CD4-positive, alpha-beta memory T cell (primary cell): ENCODE measurements around the gene KCNH1. TPM values are rescaled to one million over a fixed set of nuclear protein-coding genes. Genes with fewer than 3 reads are reported as not detected.

ENCODE experiments used
- CTCF ChIA-PET: fragments of 350-600 bp; sonication (Branson Sonifier 250); formaldehyde crosslinking; loops from one replicate; lab custom pipeline; 2021; ENCODE audit warnings: inconsistent platforms; ENCODE audit not compliant: partially characterized antibody; lab: Charles Lee
- POLR2A ChIA-PET: fragments of 350-600 bp; sonication (Branson Sonifier 250); formaldehyde crosslinking; loops from one replicate; lab custom pipeline; 2021; ENCODE audit not compliant: partially characterized antibody; lab: Charles Lee
- DNase-seq, 5 donors: peaks; one replicate each; pipeline versions ENCODE4 v3.0.0 to v3.0.0-alpha.2; 2020 to 2022; ENCODE audit warnings: mixed read lengths in 1 of 5
- H3K27ac ChIP-seq: one replicate; pipeline ENCODE4 v1.7.0; 2013; ENCODE audit warnings: low read depth, low read length
- H3K27me3 ChIP-seq: 2 replicates; pipeline ENCODE4 v1.7.0; 2013; ENCODE audit warnings: mild to moderate bottlenecking, low read length, moderate library complexity; ENCODE audit not compliant: insufficient read depth
- H3K36me3 ChIP-seq: 2 replicates; pipeline ENCODE4 v1.7.0; 2013; ENCODE audit warnings: mild to moderate bottlenecking, low read length, moderate library complexity; ENCODE audit not compliant: insufficient read depth
- H3K4me1 ChIP-seq: 2 replicates; pipeline ENCODE4 v1.7.0; 2013; ENCODE audit warnings: mild to moderate bottlenecking, low read length, moderate library complexity; ENCODE audit not compliant: insufficient read depth
- H3K4me3 ChIP-seq, 2 donors: one replicate each; pipeline ENCODE4 v1.7.0; 2013; ENCODE audit warnings: low read length in 2 of 2, mild to moderate bottlenecking in 1 of 2
- H3K9me3 ChIP-seq, 2 donors: one replicate each; pipeline ENCODE4 v1.7.0; 2013; ENCODE audit warnings: low read length in 2 of 2, control low read depth in 1 of 2; ENCODE audit not compliant: control insufficient read depth in 1 of 2
- H3K27ac Mint-ChIP-seq, 7 donors: one replicate each; pipeline ENCODE4 v1.8.0; 2020 to 2021; ENCODE audit warnings: mixed read lengths in 7 of 7, mild to moderate bottlenecking in 6 of 7, inconsistent platforms in 3 of 7, moderate library complexity in 3 of 7
- H3K27me3 Mint-ChIP-seq, 2 donors: one replicate each; pipeline ENCODE4 v1.8.0; 2020 to 2021; ENCODE audit warnings: mixed read lengths in 2 of 2
- H3K36me3 Mint-ChIP-seq, 2 donors: one replicate each; pipeline ENCODE4 v1.8.0; 2020 to 2021; ENCODE audit warnings: mixed read lengths in 2 of 2, inconsistent platforms in 1 of 2, mild to moderate bottlenecking in 1 of 2
- H3K4me1 Mint-ChIP-seq, 4 donors: one replicate each; pipeline ENCODE4 v1.8.0; 2020 to 2021; ENCODE audit warnings: mixed read lengths in 4 of 4, mild to moderate bottlenecking in 1 of 4
- H3K4me3 Mint-ChIP-seq, 8 donors: one replicate each; pipeline ENCODE4 v1.8.0; 2020 to 2021; ENCODE audit warnings: mixed read lengths in 8 of 8, mild to moderate bottlenecking in 7 of 8, moderate library complexity in 6 of 8, inconsistent platforms in 3 of 8
- H3K9me3 Mint-ChIP-seq, 8 donors: one replicate each; pipeline ENCODE4 v1.8.0; 2020 to 2021; ENCODE audit warnings: mixed read lengths in 8 of 8, mild to moderate bottlenecking in 5 of 8, inconsistent platforms in 3 of 8, moderate library complexity in 1 of 8
- intact Hi-C: fragments of 100-400 bp; cut with micrococcal nuclease; formaldehyde crosslinking; loops from one replicate; pipeline ENCODE4 v1.15.1; 2023
- polyA plus RNA-seq, 2 donors: library from polyadenylated mRNA; unstranded; fragments of 300-500 nt; fragmentation: Illumina TruSeq; gene quantifications; one replicate each; pipeline ENCODE4 v1.2.3, GENCODE V29; 2021
- total RNA-seq, 2 experiments: library from RNA; stranded (reverse); gene quantifications; one replicate each; pipeline ENCODE4 v1.2.3, GENCODE V29; 2021

The KCNH1 gene
- total and polyA plus RNA-seq, 4 experiments from 2014 or later = not detected

GRCh38 chr1:210905365-210905904 is 228.5 kb downstream of the KCNH1 start:
- Histone ChIP-seq H3K36me3 (no peaks in the 10 kb centered on the region), H3K27ac (no peak overlapping the region), H3K4me1 (no peaks in the 10 kb centered on the region), H3K9me3 (no peaks in the 10 kb centered on the region), H3K4me3 (no peak overlapping the region), H3K27me3 (no peaks in the 10 kb centered on the region)
- Mint-ChIP-seq H3K36me3 (no peaks in the 10 kb centered on the region), H3K9me3 (no peaks in the 10 kb centered on the region), H3K4me3 (no peak overlapping the region), H3K27me3 (peaks cover 15 to 19% of the 10 kb centered on the region in 2 donors), H3K4me1 (no peaks in the 10 kb centered on the region), H3K27ac (no peak overlapping the region)
- intact Hi-C loops = no loop called here
- CTCF ChIA-PET = no interaction called here
- POLR2A ChIA-PET = no interaction called here
- DNase-seq = no peak

DNA sequence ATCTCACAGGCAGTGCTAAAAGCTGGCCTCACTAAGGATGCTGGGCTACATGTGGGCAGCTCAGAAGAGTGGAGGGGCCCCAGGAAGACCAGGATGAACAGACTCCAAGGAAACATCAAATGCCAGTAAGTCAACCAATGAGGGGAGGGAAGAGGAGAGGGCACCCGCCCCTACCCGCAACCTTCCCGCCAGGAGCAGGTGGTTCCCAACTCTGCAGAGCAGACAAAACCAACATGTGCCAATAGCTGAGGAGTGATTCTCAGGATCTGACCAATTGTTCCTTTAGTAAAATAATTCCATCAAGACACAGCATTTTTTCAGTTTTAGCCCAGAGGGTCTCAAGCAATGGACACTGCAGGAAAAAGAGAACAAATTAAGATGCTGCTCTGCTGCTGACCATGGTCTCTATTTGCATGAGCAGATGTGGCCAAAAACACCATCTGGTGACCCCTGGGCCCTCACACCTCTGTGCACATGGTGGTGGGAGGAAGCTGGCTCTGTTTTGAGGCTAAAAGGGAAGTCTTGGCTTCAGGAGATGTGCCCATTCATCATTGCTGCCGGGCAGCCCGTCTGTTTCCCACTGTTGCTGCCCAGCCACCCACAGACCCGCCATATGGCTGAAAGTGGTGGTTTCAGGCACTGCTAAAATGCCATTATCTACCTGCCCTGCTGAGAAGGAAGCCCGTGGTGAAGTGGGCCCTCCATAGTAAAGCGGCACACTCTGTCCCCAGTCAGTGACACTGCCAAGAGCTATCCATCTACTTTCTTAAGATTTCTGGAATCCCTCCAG is 231.8 kb downstream of the KCNH1 start:
- Histone ChIP-seq H3K4me3 (no peak overlapping the region), H3K9me3 (no peaks in the 10 kb centered on the region), H3K27me3 (no peaks in the 10 kb centered on the region), H3K4me1 (no peaks in the 10 kb centered on the region), H3K36me3 (no peaks in the 10 kb centered on the region), H3K27ac (no peak overlapping the region)
- Mint-ChIP-seq H3K4me3 (no peak overlapping the region), H3K27ac (no peak overlapping the region), H3K36me3 (no peaks in the 10 kb centered on the region), H3K9me3 (no peaks in the 10 kb centered on the region), H3K27me3 (peaks cover 14 to 17% of the 10 kb centered on the region in 2 donors), H3K4me1 (no peaks in the 10 kb centered on the region)
- ChIA-PET POLR2A (no interaction called here), CTCF (no interaction called here)
- intact Hi-C loops = no loop called here
- DNase-seq = no peak

- POLR2A ChIA-PET = no interaction called here
- Mint-ChIP-seq H3K36me3 (no peaks in the 10 kb centered on the region), H3K9me3 (no peaks in the 10 kb centered on the region), H3K4me1 (no peaks in the 10 kb centered on the region), H3K27ac (no peak overlapping the region), H3K4me3 (no peak overlapping the region), H3K27me3 (peaks cover 14 to 17% of the 10 kb centered on the region in 2 donors)
- intact Hi-C loops = no loop called here
- Histone ChIP-seq H3K27me3 (no peaks in the 10 kb centered on the region), H3K4me1 (no peaks in the 10 kb centered on the region), H3K9me3 (no peaks in the 10 kb centered on the region), H3K36me3 (no peaks in the 10 kb centered on the region), H3K27ac (no peak overlapping the region), H3K4me3 (no peak overlapping the region)
- DNase-seq = no peak
- CTCF ChIA-PET = no interaction called here
Observed at GRCh38 chr1:210900820-210901219, 233.1 kb downstream of the KCNH1 start.

DNA sequence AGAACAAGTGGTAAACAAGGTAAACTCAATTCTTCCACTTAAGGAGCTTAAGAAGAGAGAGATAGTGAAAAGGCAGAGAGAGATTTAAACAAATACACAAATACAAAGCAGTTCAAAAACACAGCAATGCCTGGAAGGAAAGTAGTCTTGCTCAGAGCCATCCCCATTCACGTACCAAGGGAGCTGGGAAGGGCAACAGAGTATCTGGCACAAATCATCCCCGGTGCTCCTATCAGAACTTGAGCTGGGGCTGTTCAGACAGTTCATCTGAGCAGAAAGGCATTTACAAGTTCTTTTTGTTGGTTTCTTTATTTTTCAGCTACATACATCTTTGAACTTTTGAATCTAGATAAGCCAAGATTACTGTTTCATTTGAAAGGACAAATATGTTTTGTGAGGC is 233.9 kb downstream of the KCNH1 start:
- no peaks in the 10 kb centered on the region for H3K36me3 Mint-ChIP-seq
- Histone ChIP-seq H3K36me3 (no peaks in the 10 kb centered on the region), H3K4me1 (no peaks in the 10 kb centered on the region), H3K27ac (no peak overlapping the region), H3K27me3 (no peaks in the 10 kb centered on the region), H3K4me3 (no peak overlapping the region), H3K9me3 (no peaks in the 10 kb centered on the region)
- intact Hi-C loops = no loop called here
- no peaks in the 10 kb centered on the region for H3K4me1 Mint-ChIP-seq
- no peak overlapping the region for H3K27ac Mint-ChIP-seq
- ChIA-PET POLR2A (no interaction called here), CTCF (no interaction called here)
- no peak overlapping the region for H3K4me3 Mint-ChIP-seq
- peaks cover 0 to 3% (median 0%) of the 10 kb centered on the region in 8 donors for H3K9me3 Mint-ChIP-seq
- DNase-seq = no peak
- H3K27me3 Mint-ChIP-seq = peaks cover 10 to 19% of the 10 kb centered on the region in 2 donors

GRCh38 chr1:210899676-210900075 is 234.3 kb downstream of the KCNH1 start:
- no peak for DNase-seq
- no peaks in the 10 kb centered on the region for H3K9me3 ChIP-seq
- H3K4me3 Mint-ChIP-seq = no peak overlapping the region
- H3K27ac Mint-ChIP-seq = no peak overlapping the region
- no peaks in the 10 kb centered on the region for H3K27me3 ChIP-seq
- peaks cover 10 to 19% of the 10 kb centered on the region in 2 donors for H3K27me3 Mint-ChIP-seq
- no peaks in the 10 kb centered on the region for H3K4me1 ChIP-seq
- CTCF ChIA-PET = no interaction called here
- POLR2A ChIA-PET = no interaction called here
- H3K9me3 Mint-ChIP-seq = peaks cover 0 to 5% (median 0%) of the 10 kb centered on the region in 8 donors
- intact Hi-C loops = no loop called here
- H3K4me3 ChIP-seq = no peak overlapping the region
- H3K36me3 Mint-ChIP-seq = no peaks in the 10 kb centered on the region
- no peaks in the 10 kb centered on the region for H3K36me3 ChIP-seq
- no peaks in the 10 kb centered on the region for H3K4me1 Mint-ChIP-seq
- no peak overlapping the region for H3K27ac ChIP-seq

- no peaks in the 10 kb centered on the region for H3K9me3 ChIP-seq
- Mint-ChIP-seq H3K36me3 (peaks cover 0 to 2% of the 10 kb centered on the region in 2 donors), H3K27ac (no peak overlapping the region), H3K9me3 (peaks cover 3 to 17% (median 6%) of the 10 kb centered on the region in 8 donors), H3K4me3 (no peak overlapping the region), H3K4me1 (no peaks in the 10 kb centered on the region), H3K27me3 (peaks cover 10 to 16% of the 10 kb centered on the region in 2 donors)
- H3K4me1 ChIP-seq = no peaks in the 10 kb centered on the region
- no peak overlapping the region for H3K4me3 ChIP-seq
- ChIA-PET CTCF (no interaction called here), POLR2A (no interaction called here)
- H3K27me3 ChIP-seq = no peaks in the 10 kb centered on the region
- intact Hi-C loops = no loop called here
- H3K36me3 ChIP-seq = no peaks in the 10 kb centered on the region
- no peak for DNase-seq
- H3K27ac ChIP-seq = no peak overlapping the region
Observed at GRCh38 chr1:210898473-210898872, 235.5 kb downstream of the KCNH1 start.

GRCh38 chr1:210883821-210884220 is 250.1 kb downstream of the KCNH1 start:
- ChIA-PET CTCF (no interaction called here), POLR2A (no interaction called here)
- Mint-ChIP-seq H3K27me3 (peaks cover 3 to 23% of the 10 kb centered on the region in 2 donors), H3K27ac (no peak overlapping the region), H3K9me3 (peaks cover 0 to 2% (median 0%) of the 10 kb centered on the region in 8 donors), H3K36me3 (no peaks in the 10 kb centered on the region), H3K4me1 (peaks cover 0 to 2% (median 0%) of the 10 kb centered on the region in 4 donors), H3K4me3 (no peak overlapping the region)
- no peaks in the 10 kb centered on the region for H3K27me3 ChIP-seq
- no peaks in the 10 kb centered on the region for H3K9me3 ChIP-seq
- DNase-seq = no peak
- intact Hi-C loops = no loop called here
- no peaks in the 10 kb centered on the region for H3K36me3 ChIP-seq
- H3K27ac ChIP-seq = no peak overlapping the region
- H3K4me3 ChIP-seq = no peak overlapping the region
- H3K4me1 ChIP-seq = no peaks in the 10 kb centered on the region
